ENCODE measurements around the gene PTCHD1. TPM values are rescaled to one million over a fixed set of nuclear protein-coding genes. Genes with fewer than 3 reads are reported as not detected.

PTCHD1 gene
- total and polyA plus RNA-seq, 2 donors (not counting 1 experiment from before 2014, with no cell fraction given), result under 0.01 TPM; not detected in 1

- Histone ChIP-seq H3K36me3 (ENCODE audit: control insufficient read depth, insufficient read depth, low read length) (no peaks in the 10 kb centered on the region), H3K9ac (ENCODE audit: insufficient read depth, low read length) (no peak overlapping the region), H3K79me2 (ENCODE audit: control insufficient read depth, insufficient read depth, low read length) (no peaks in the 10 kb centered on the region), H2AFZ (ENCODE audit: low read length) (no peak overlapping the region), H3K27me3 (ENCODE audit: control insufficient read depth, insufficient read depth, low read length) (peaks cover 15% of the 10 kb centered on the region), H3K4me3 (replicated peaks in 1 of 4; ENCODE audit: control extremely low read depth in 1 of 4, insufficient read depth in 1 of 4, low read depth in 3 of 4, low read length in 4 of 4) (peak overlapping the region in 1 of 4 experiments; percentile 23), H3K27ac (ENCODE audit: insufficient read depth, low read length) (no peak overlapping the region), H3K4me1 (ENCODE audit: control insufficient read depth, extremely low read depth, insufficient read depth, low read length) (no peaks in the 10 kb centered on the region), H4K20me1 (ENCODE audit: control insufficient read depth, extremely low read depth, insufficient read depth, low read length) (no peaks in the 10 kb centered on the region), H3K4me2 (ENCODE audit: extremely low read depth, insufficient read depth, low read length) (no peak overlapping the region), H3K9me3 (ENCODE audit: control insufficient read depth, insufficient read depth, low read depth, low read length) (no peaks in the 10 kb centered on the region)
- no peak for DNase-seq (ENCODE audit: low read depth in 2 of 2)
- TF ChIP-seq EZH2 (IDR thresholded peaks at IDR 0.05; ENCODE audit: low read length, missing control alignments), result peak; percentile 48
- TF ChIP-seq, protein P1, sequence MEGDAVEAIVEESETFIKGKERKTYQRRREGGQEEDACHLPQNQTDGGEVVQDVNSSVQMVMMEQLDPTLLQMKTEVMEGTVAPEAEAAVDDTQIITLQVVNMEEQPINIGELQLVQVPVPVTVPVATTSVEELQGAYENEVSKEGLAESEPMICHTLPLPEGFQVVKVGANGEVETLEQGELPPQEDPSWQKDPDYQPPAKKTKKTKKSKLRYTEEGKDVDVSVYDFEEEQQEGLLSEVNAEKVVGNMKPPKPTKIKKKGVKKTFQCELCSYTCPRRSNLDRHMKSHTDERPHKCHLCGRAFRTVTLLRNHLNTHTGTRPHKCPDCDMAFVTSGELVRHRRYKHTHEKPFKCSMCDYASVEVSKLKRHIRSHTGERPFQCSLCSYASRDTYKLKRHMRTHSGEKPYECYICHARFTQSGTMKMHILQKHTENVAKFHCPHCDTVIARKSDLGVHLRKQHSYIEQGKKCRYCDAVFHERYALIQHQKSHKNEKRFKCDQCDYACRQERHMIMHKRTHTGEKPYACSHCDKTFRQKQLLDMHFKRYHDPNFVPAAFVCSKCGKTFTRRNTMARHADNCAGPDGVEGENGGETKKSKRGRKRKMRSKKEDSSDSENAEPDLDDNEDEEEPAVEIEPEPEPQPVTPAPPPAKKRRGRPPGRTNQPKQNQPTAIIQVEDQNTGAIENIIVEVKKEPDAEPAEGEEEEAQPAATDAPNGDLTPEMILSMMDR (conservative IDR thresholded peaks at IDR 0.05 in 1 of 2, IDR thresholded peaks at IDR 0.05 in 1 of 2; ENCODE audit: low read depth in 1 of 2, low read length in 2 of 2), result no peak
Observed at GRCh38 chrX:23332888-23333821, 1.5 kb upstream of the PTCHD1 start.

DNA sequence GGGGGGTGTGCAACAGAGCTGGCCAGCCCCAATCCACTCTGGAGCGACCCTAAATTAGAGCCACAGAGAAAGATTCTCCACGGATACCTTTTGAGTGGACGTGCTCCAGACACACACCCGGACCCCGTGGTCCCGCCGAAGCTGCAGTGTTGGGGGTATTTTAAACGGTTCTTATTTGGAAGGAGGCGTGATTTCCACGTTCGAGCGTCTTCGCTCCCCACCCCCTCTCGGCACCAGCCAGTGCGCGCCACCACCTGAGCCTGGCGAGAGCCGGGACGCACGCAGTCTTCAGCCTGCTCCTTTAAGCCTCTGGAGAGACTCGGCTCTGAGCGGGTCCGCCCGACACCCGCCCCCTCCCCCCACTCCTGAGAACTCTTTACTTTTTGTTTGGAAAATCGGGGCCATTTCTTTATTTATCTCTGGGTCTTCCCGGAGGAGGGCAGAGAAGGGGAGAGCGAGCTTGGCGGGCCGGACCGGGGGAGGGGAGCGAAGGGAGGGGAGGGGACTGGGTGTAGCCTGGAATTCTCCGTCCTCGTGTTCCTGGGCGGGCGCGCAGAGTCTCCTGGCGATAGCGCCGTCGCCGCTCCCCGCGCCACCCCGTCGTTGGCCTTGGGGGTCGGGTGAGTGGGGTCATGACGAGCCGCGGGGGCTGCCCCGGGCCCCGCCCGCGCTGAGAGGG is 668 bp upstream of the PTCHD1 start:
- DNase-seq (ENCODE audit: low read depth in 2 of 2), result no peak
- peak overlapping the region in 2 of 4 experiments; percentile 10 to 23 for H3K4me3 ChIP-seq (replicated peaks in 1 of 4; ENCODE audit: control extremely low read depth in 1 of 4, insufficient read depth in 1 of 4, low read depth in 3 of 4, low read length in 4 of 4)
- H3K9me3 ChIP-seq (ENCODE audit: control insufficient read depth, insufficient read depth, low read depth, low read length), result no peaks in the 10 kb centered on the region

DNA sequence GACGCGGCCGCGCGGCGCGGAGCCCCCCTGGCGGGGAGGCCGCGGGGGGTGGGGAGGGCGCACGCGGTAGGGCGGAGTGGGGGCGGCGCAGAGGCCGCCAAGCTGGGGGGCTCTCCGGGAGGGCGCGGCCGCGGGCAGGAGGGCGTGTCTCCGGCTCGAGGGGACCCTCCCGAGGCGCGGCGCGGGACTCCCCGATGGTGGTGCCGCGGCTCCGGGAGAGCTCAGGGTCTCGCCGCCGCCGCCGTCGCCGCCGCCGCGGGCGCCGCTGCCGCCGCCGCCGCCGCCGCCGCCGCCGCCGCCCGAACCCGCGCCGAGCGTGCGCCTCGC is 165 bp upstream of the PTCHD1 start:
- Histone ChIP-seq H3K9me3 (ENCODE audit: control insufficient read depth, insufficient read depth, low read depth, low read length) (no peaks in the 10 kb centered on the region), H3K36me3 (ENCODE audit: control insufficient read depth, insufficient read depth, low read length) (no peaks in the 10 kb centered on the region), H3K4me2 (ENCODE audit: extremely low read depth, insufficient read depth, low read length) (no peak overlapping the region), H4K20me1 (ENCODE audit: control insufficient read depth, extremely low read depth, insufficient read depth, low read length) (no peaks in the 10 kb centered on the region), H2AFZ (ENCODE audit: low read length) (no peak overlapping the region), H3K9ac (ENCODE audit: insufficient read depth, low read length) (no peak overlapping the region), H3K79me2 (ENCODE audit: control insufficient read depth, insufficient read depth, low read length) (no peaks in the 10 kb centered on the region), H3K4me1 (ENCODE audit: control insufficient read depth, extremely low read depth, insufficient read depth, low read length) (no peaks in the 10 kb centered on the region), H3K27ac (ENCODE audit: insufficient read depth, low read length) (no peak overlapping the region), H3K4me3 (replicated peaks in 1 of 4; ENCODE audit: control extremely low read depth in 1 of 4, insufficient read depth in 1 of 4, low read depth in 3 of 4, low read length in 4 of 4) (no peak overlapping the region), H3K27me3 (ENCODE audit: control insufficient read depth, insufficient read depth, low read length) (peaks cover 15% of the 10 kb centered on the region)
- DNase-seq (ENCODE audit: low read depth in 2 of 2), result no peak
- no peak for TF ChIP-seq EZH2 (IDR thresholded peaks at IDR 0.05; ENCODE audit: low read length, missing control alignments)
- TF ChIP-seq, protein P1 (conservative IDR thresholded peaks at IDR 0.05 in 1 of 2, IDR thresholded peaks at IDR 0.05 in 1 of 2; ENCODE audit: low read depth in 1 of 2, low read length in 2 of 2), result no peak

More for the DNA sequence above, 668 bp upstream of the PTCHD1 start:
- Histone ChIP-seq H3K4me1 (ENCODE audit: control insufficient read depth, extremely low read depth, insufficient read depth, low read length) (no peaks in the 10 kb centered on the region), H3K36me3 (ENCODE audit: control insufficient read depth, insufficient read depth, low read length) (no peaks in the 10 kb centered on the region), H3K27me3 (ENCODE audit: control insufficient read depth, insufficient read depth, low read length) (peaks cover 15% of the 10 kb centered on the region), H3K79me2 (ENCODE audit: control insufficient read depth, insufficient read depth, low read length) (no peaks in the 10 kb centered on the region), H3K4me2 (ENCODE audit: extremely low read depth, insufficient read depth, low read length) (no peak overlapping the region), H3K27ac (ENCODE audit: insufficient read depth, low read length) (no peak overlapping the region), H4K20me1 (ENCODE audit: control insufficient read depth, extremely low read depth, insufficient read depth, low read length) (no peaks in the 10 kb centered on the region), H2AFZ (ENCODE audit: low read length) (no peak overlapping the region), H3K9ac (ENCODE audit: insufficient read depth, low read length) (no peak overlapping the region)
- TF ChIP-seq, protein P1 (conservative IDR thresholded peaks at IDR 0.05 in 1 of 2, IDR thresholded peaks at IDR 0.05 in 1 of 2; ENCODE audit: low read depth in 1 of 2, low read length in 2 of 2), result no peak
- peak; percentile 57 for TF ChIP-seq EZH2 (IDR thresholded peaks at IDR 0.05; ENCODE audit: low read length, missing control alignments)
